ENCODE measurements around the gene CRYL1. TPM values are rescaled to one million over a fixed set of nuclear protein-coding genes. Genes with fewer than 3 reads are reported as not detected.

The CRYL1 gene
- total and polyA plus RNA-seq, 5 donors from 2014 or later: 16.2 to 55.0 (median 53.6) TPM

- Histone ChIP-seq H3K27me3 (ENCODE audit: control insufficient read depth, insufficient read depth, low read length) (no peaks in the 10 kb centered on the region), H3K9me3 (ENCODE audit: control insufficient read depth in 2 of 2, low read length in 2 of 2) (no peaks in the 10 kb centered on the region), H3K4me3 (ENCODE audit: low read depth, low read length) (no peak overlapping the region), H3K4me1 (ENCODE audit: control insufficient read depth, insufficient read depth, low read length, poor library complexity, severe bottlenecking) (no peaks in the 10 kb centered on the region), H3K36me3 (ENCODE audit: control insufficient read depth, insufficient read depth, low read length) (no peaks in the 10 kb centered on the region), H3K27ac (ENCODE audit: insufficient read depth, low read length, poor library complexity, severe bottlenecking) (no peak overlapping the region)
- H3K4me1 Mint-ChIP-seq: peaks cover 0 to 2% (median 0%) of the 10 kb centered on the region in 4 donors
- ATAC-seq (ENCODE audit: low read depth in 2 of 2): no peak
- DNase-seq: no peak
- H3K27ac Mint-ChIP-seq: no peak overlapping the region
- H3K27me3 Mint-ChIP-seq: peaks cover 5% of the 10 kb centered on the region
- H3K4me3 Mint-ChIP-seq: no peak overlapping the region
- no peaks in the 10 kb centered on the region for H3K9me3 Mint-ChIP-seq
- H3K36me3 Mint-ChIP-seq: no peaks in the 10 kb centered on the region
Measured at GRCh38 chr13:20360041-20360491, 165.6 kb downstream of the CRYL1 start.

GRCh38 chr13:20359335-20359734 lies 166.3 kb downstream of the CRYL1 start:
- Mint-ChIP-seq H3K4me3 (no peak overlapping the region), H3K9me3 (no peaks in the 10 kb centered on the region), H3K27me3 (peaks cover 5% of the 10 kb centered on the region), H3K36me3 (no peaks in the 10 kb centered on the region), H3K27ac (no peak overlapping the region), H3K4me1 (peaks cover 0 to 5% (median 0%) of the 10 kb centered on the region in 4 donors)
- no peaks in the 10 kb centered on the region for H3K9me3 ChIP-seq (ENCODE audit: control insufficient read depth in 2 of 2, low read length in 2 of 2)
- no peaks in the 10 kb centered on the region for H3K4me1 ChIP-seq (ENCODE audit: control insufficient read depth, insufficient read depth, low read length, poor library complexity, severe bottlenecking)
- H3K27me3 ChIP-seq (ENCODE audit: control insufficient read depth, insufficient read depth, low read length): peaks cover 2% of the 10 kb centered on the region
- H3K27ac ChIP-seq (ENCODE audit: insufficient read depth, low read length, poor library complexity, severe bottlenecking): no peak overlapping the region
- DNase-seq (no peak), ATAC-seq (ENCODE audit: low read depth in 2 of 2) (no peak)
- no peak overlapping the region for H3K4me3 ChIP-seq (ENCODE audit: low read depth, low read length)
- H3K36me3 ChIP-seq (ENCODE audit: control insufficient read depth, insufficient read depth, low read length): no peaks in the 10 kb centered on the region

GRCh38 chr13:20358022-20358421 lies 167.6 kb downstream of the CRYL1 start:
- Histone ChIP-seq H3K9me3 (ENCODE audit: control insufficient read depth in 2 of 2, low read length in 2 of 2) (no peaks in the 10 kb centered on the region), H3K36me3 (ENCODE audit: control insufficient read depth, insufficient read depth, low read length) (no peaks in the 10 kb centered on the region), H3K4me3 (ENCODE audit: low read depth, low read length) (no peak overlapping the region), H3K27me3 (ENCODE audit: control insufficient read depth, insufficient read depth, low read length) (peaks cover 2% of the 10 kb centered on the region), H3K4me1 (ENCODE audit: control insufficient read depth, insufficient read depth, low read length, poor library complexity, severe bottlenecking) (no peaks in the 10 kb centered on the region), H3K27ac (ENCODE audit: insufficient read depth, low read length, poor library complexity, severe bottlenecking) (no peak overlapping the region)
- no peak for DNase-seq
- peaks cover 5% of the 10 kb centered on the region for H3K27me3 Mint-ChIP-seq
- no peak for ATAC-seq (ENCODE audit: low read depth in 2 of 2)
- H3K9me3 Mint-ChIP-seq: peaks cover 0 to 1% (median 0%) of the 10 kb centered on the region in 7 donors
- H3K36me3 Mint-ChIP-seq: no peaks in the 10 kb centered on the region
- H3K4me3 Mint-ChIP-seq: no peak overlapping the region
- H3K4me1 Mint-ChIP-seq: peaks cover 0 to 7% (median under 1%) of the 10 kb centered on the region in 4 donors
- H3K27ac Mint-ChIP-seq: no peak overlapping the region

DNA sequence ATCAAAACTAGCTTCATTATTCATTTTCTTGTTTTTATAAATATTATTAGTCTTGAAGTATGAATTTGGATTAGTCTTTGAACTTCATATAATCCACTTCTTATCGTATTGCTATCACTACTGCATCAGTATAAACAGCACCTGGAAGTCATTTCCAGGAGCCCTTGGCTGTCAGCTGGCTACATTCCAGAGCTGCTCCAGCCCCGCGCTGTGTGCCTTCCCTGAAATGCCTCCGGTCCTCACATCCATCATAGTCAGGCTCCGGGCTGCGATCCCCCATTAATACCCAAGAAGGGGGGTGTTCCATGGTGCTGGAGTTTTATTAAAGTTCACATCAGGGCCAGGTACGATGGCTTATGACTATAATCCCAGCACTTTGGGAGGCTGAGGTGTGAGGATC lies 169.2 kb downstream of the CRYL1 start:
- Mint-ChIP-seq H3K4me1 (peaks cover 0 to 7% (median 2%) of the 10 kb centered on the region in 4 donors), H3K9me3 (peaks cover 0 to 1% (median 0%) of the 10 kb centered on the region in 7 donors), H3K4me3 (no peak overlapping the region), H3K27ac (no peak overlapping the region), H3K36me3 (no peaks in the 10 kb centered on the region), H3K27me3 (peaks cover 5% of the 10 kb centered on the region)
- DNase-seq (no peak), ATAC-seq (ENCODE audit: low read depth in 2 of 2) (no peak)
- Histone ChIP-seq H3K36me3 (ENCODE audit: control insufficient read depth, insufficient read depth, low read length) (no peaks in the 10 kb centered on the region), H3K9me3 (ENCODE audit: control insufficient read depth in 2 of 2, low read length in 2 of 2) (no peaks in the 10 kb centered on the region), H3K27ac (ENCODE audit: insufficient read depth, low read length, poor library complexity, severe bottlenecking) (no peak overlapping the region), H3K4me1 (ENCODE audit: control insufficient read depth, insufficient read depth, low read length, poor library complexity, severe bottlenecking) (no peaks in the 10 kb centered on the region), H3K27me3 (ENCODE audit: control insufficient read depth, insufficient read depth, low read length) (peaks cover 2% of the 10 kb centered on the region), H3K4me3 (ENCODE audit: low read depth, low read length) (no peak overlapping the region)

DNA sequence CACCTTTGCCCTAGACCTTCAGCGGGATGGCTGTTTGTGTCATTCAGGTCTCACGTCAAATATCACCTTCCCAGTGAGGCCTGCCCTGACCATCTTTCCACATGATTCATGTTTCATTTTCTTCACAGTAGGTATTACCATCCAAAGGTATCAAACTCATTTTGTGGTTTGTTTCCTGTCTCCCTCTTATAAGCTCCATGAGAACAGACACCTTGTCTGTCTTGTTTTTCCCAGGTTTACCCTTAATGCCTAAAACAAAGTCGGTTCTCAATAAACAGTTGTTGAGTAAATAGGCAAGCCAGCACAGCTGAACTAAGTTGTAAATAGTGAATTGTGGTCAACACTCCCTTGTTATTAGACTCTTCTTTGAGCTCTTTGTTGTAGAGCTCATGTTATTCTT lies 170.9 kb downstream of the CRYL1 start:
- H3K36me3 Mint-ChIP-seq: no peaks in the 10 kb centered on the region

DNA sequence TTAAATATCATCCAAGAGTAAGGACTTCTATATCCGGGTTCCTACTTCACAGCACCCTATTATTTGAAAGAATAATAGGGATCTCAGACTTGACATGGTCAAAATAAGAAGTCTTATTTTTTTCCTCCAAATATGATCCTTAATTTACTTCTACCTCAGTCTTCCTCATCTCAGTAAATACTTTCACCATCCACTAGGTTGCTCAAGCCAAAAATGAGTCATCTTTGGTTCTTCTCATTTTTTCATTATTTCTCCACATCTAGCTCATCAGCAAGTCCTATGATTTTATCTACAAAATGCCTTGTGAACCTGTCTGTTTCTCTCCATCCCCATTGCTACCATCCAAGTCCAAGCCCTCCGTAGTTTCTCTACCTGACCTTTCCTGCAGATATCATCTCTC lies 171.7 kb downstream of the CRYL1 start:
- Mint-ChIP-seq H3K27me3 (peaks cover 5% of the 10 kb centered on the region), H3K4me1 (peaks cover 0 to 4% (median 2%) of the 10 kb centered on the region in 4 donors), H3K4me3 (no peak overlapping the region), H3K36me3 (no peaks in the 10 kb centered on the region), H3K27ac (peak overlapping the region in 1 of 3 donors; percentile 40), H3K9me3 (peaks cover 0 to 1% (median 0%) of the 10 kb centered on the region in 7 donors)
- ATAC-seq (ENCODE audit: low read depth in 2 of 2) (no peak), DNase-seq (peak in 1 of 3 donors; percentile 8)
- no peak overlapping the region for H3K4me3 ChIP-seq (ENCODE audit: low read depth, low read length)
- no peaks in the 10 kb centered on the region for H3K4me1 ChIP-seq (ENCODE audit: control insufficient read depth, insufficient read depth, low read length, poor library complexity, severe bottlenecking)
- H3K27ac ChIP-seq (ENCODE audit: insufficient read depth, low read length, poor library complexity, severe bottlenecking): no peak overlapping the region
- peaks cover 2% of the 10 kb centered on the region for H3K27me3 ChIP-seq (ENCODE audit: control insufficient read depth, insufficient read depth, low read length)
- H3K9me3 ChIP-seq (ENCODE audit: control insufficient read depth in 2 of 2, low read length in 2 of 2): no peaks in the 10 kb centered on the region
- no peaks in the 10 kb centered on the region for H3K36me3 ChIP-seq (ENCODE audit: control insufficient read depth, insufficient read depth, low read length)

More for the DNA sequence above, 170.9 kb downstream of the CRYL1 start:
- H3K9me3 ChIP-seq (ENCODE audit: control insufficient read depth in 2 of 2, low read length in 2 of 2): no peaks in the 10 kb centered on the region
- Mint-ChIP-seq H3K4me1 (peaks cover 0 to 4% (median 2%) of the 10 kb centered on the region in 4 donors), H3K27me3 (peaks cover 5% of the 10 kb centered on the region), H3K27ac (no peak overlapping the region), H3K4me3 (no peak overlapping the region), H3K9me3 (peaks cover 0 to 1% (median 0%) of the 10 kb centered on the region in 7 donors)
- no peak overlapping the region for H3K4me3 ChIP-seq (ENCODE audit: low read depth, low read length)
- H3K36me3 ChIP-seq (ENCODE audit: control insufficient read depth, insufficient read depth, low read length): no peaks in the 10 kb centered on the region
- peaks cover 2% of the 10 kb centered on the region for H3K27me3 ChIP-seq (ENCODE audit: control insufficient read depth, insufficient read depth, low read length)
- no peaks in the 10 kb centered on the region for H3K4me1 ChIP-seq (ENCODE audit: control insufficient read depth, insufficient read depth, low read length, poor library complexity, severe bottlenecking)
- H3K27ac ChIP-seq (ENCODE audit: insufficient read depth, low read length, poor library complexity, severe bottlenecking): no peak overlapping the region
- ATAC-seq (ENCODE audit: low read depth in 2 of 2) (no peak), DNase-seq (no peak)

Other genes with a start within 250 kb of the CRYL1 start
- 7.1 TPM for gene IFT88, start 41.3 kb upstream of the CRYL1 start, total RNA-seq
- gene IFT88, start 41.3 kb upstream of the CRYL1 start, polyA plus RNA-seq: 1 to 10 TPM; 3.7 to 8.0 (median 5.8) TPM
- gene IL17D, start 177.8 kb upstream of the CRYL1 start, total RNA-seq: not detected
- gene IL17D, start 177.8 kb upstream of the CRYL1 start, polyA plus RNA-seq: under 1 TPM in 3 of 4 donors, not detected in 1; 0.11 to 0.21 (median 0.17) TPM
- gene EEF1AKMT1, start 248.1 kb upstream of the CRYL1 start, total RNA-seq: 3.0 TPM
- gene EEF1AKMT1, start 248.1 kb upstream of the CRYL1 start, polyA plus RNA-seq: 10 to 100 TPM; 10.6 to 22.4 (median 17.1) TPM

Data from CD4-positive, CD25-positive, alpha-beta regulatory T cell (primary cell).